Natural killer cell treated with Interleukin-12 subunit alpha and Interleukin-12 subunit beta and Interleukin-15 and Interleukin-18, amount 100 ng/mL, for 72 hours (primary cell): ENCODE results near the gene SCRN2. TPM values are rescaled to one million over a fixed set of nuclear protein-coding genes. Genes with fewer than 3 reads are reported as not detected.

Experiments
- ATAC-seq, 2 donors: fragments of 150-1000 bp; cut with Tn5 transposase in 1 of 2; sonication (Bioruptor Pico), chemical (Tn5 transposase) in 1 of 2; 2 replicates each; pipeline ENCODE4 v1.10.0; 2021
- DNase-seq: peaks from one replicate; pipeline ENCODE4 v3.0.0; 2022; ENCODE audit warnings: low spot score
- H3K27ac Mint-ChIP-seq, 2 donors: 1 replicate in 1 of 2; 2 replicates in 1 of 2; pipeline ENCODE4 v1.8.0; 2022; ENCODE audit warnings: mixed read lengths in 2 of 2, mild to moderate bottlenecking in 1 of 2, moderate library complexity in 1 of 2
- H3K27me3 Mint-ChIP-seq, 2 donors: 1 replicate in 1 of 2; 2 replicates in 1 of 2; pipeline ENCODE4 v1.8.0; 2022; ENCODE audit warnings: mixed read lengths in 2 of 2
- H3K36me3 Mint-ChIP-seq: one replicate; pipeline ENCODE4 v1.8.0; 2022; ENCODE audit warnings: mixed read lengths
- H3K4me1 Mint-ChIP-seq, 2 donors: 1 replicate in 1 of 2; 2 replicates in 1 of 2; pipeline ENCODE4 v1.8.0; 2022; ENCODE audit warnings: low read depth in 2 of 2, mixed read lengths in 2 of 2, mild to moderate bottlenecking in 1 of 2
- H3K4me3 Mint-ChIP-seq: one replicate; pipeline ENCODE4 v1.8.0; 2022; ENCODE audit warnings: mixed read lengths
- H3K9me3 Mint-ChIP-seq: 2 replicates; pipeline ENCODE4 v1.8.0; 2022; ENCODE audit warnings: mixed read lengths
- total RNA-seq, 2 donors: library from RNA; stranded (reverse); gene quantifications; one replicate each; pipeline ENCODE4 v1.2.3, GENCODE V29; 2022

Gene SCRN2
- total RNA-seq, 2 donors from 2014 or later, result 18.1 to 23.5 TPM

DNA sequence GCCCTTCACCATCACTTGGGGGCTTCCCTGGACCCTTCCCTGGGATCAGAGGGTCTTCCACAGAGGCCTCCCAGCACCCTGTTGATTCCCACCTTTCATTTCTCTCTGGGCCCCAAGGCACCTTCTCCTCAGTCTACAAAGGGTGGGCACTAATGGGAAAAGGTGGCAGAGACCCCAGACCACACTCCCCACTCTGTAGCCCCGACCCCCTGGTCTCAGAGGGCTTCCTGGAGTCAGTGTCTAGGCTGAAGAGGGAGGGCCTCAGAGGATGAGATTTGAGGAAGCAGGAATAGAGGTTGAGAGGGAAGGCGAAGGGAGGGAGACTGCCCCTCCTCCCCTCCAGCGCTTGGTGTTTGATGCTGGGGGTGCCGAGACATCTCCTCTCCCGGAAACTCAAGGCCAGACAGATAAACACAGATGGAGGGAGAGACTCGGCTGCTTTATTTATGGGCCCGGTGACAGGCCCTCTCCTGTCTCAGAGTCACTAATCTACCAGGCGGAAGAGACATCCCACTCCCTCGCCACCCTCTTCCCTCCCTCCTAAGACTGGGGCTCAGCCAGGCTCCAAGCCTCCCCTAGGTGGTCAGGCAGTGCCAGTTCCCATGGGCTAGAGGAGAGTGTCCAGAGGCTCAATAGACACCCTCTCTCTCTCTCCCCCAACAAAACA lies 36.4 kb upstream of the SCRN2 start:
- Mint-ChIP-seq H3K4me1 (peaks cover 5 to 21% of the 10 kb centered on the region in 2 donors), H3K36me3 (no peaks in the 10 kb centered on the region), H3K9me3 (no peaks in the 10 kb centered on the region), H3K27me3 (peaks cover 24 to 34% of the 10 kb centered on the region in 2 donors), H3K4me3 (no peak overlapping the region), H3K27ac (peak overlapping the region in 1 of 2 donors; percentile 22)
- no peak for DNase-seq
- ATAC-seq, result no peak

- no peak for DNase-seq
- ATAC-seq, result no peak
- no peak overlapping the region for H3K4me3 Mint-ChIP-seq
- H3K36me3 Mint-ChIP-seq, result no peaks in the 10 kb centered on the region
- H3K9me3 Mint-ChIP-seq, result no peaks in the 10 kb centered on the region
- H3K27me3 Mint-ChIP-seq, result peaks cover 36 to 51% of the 10 kb centered on the region in 2 donors
- H3K4me1 Mint-ChIP-seq, result peaks cover 5 to 27% of the 10 kb centered on the region in 2 donors
- peak overlapping the region in 1 of 2 donors; percentile 72 for H3K27ac Mint-ChIP-seq
Measured at GRCh38 chr17:47875011-47875985, 34.2 kb upstream of the SCRN2 start.

DNA sequence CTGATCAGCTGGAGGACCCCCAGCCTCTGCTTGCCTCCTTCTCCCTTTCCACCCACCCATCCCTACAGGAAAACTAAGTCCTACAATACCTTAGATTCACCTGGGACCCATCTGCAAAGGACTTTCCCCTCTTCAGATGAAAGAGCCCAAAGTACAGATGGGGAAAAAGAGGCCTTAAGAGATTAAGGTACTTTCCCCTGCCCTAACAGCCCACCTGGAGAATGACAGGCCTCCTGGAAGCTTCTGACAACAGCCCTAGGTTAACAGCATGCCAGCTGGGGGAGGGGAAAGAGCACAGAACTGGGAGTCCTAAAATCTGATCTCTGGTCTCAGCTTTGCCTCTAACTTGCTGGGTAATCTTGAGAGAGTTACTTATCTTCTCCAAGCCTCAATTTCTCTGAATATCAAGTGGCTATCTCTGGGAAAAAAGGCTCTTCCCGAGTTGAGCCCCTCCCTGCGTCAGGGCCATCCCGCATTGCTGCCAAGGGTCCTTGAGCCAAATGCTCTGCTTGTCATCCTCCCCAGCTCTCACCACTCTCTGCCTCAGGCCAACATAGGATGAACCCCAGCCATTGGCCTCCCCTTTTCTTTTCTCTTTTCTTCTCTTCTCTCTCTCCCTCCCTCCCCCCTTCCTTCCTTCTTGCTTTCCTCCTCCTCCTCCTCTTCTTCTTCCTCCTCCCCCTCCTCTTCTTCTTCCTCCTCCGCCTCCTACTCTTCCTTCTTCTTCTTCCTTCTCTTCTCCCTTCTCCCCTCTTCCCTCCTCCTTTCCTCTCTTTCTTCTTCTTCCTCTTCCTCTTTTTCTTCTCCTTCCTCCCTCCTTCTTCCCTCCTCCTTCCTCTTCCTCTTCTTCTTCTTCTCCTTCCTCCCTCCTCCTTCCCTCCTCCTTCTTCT lies 32.4 kb upstream of the SCRN2 start:
- ATAC-seq (no peak), DNase-seq (no peak)
- Mint-ChIP-seq H3K27me3 (peaks cover 32 to 43% of the 10 kb centered on the region in 2 donors), H3K27ac (peak overlapping the region in 1 of 2 donors; percentile 80), H3K36me3 (no peaks in the 10 kb centered on the region), H3K4me1 (peaks cover 0 to 24% of the 10 kb centered on the region in 2 donors), H3K4me3 (no peak overlapping the region), H3K9me3 (no peaks in the 10 kb centered on the region)

DNA sequence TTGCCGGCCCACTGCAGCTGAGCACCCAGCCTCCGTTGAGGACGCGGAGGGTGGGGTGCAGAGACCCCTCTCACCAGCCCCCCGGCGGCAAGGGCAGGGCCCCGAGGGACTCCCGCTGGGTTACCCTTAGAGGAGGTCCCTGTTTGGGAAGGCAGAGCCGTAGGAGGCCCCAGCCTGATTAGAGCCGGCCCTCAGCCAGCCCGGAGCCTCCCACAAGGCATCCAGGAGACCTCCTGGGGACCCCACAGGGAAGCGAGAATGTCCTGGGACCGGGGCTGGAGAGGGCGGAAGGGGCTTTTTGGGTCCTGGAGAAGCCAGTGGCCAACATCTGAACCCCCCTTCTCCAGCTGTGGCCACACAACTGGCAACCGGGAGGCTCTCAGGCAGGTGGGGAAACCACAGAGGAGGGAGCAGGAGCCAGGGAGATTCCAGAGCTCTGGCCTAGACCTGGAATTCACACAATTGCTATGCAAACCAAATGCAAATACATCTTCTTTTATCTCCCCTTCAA lies 31.6 kb upstream of the SCRN2 start:
- H3K9me3 Mint-ChIP-seq, result no peaks in the 10 kb centered on the region
- H3K36me3 Mint-ChIP-seq, result no peaks in the 10 kb centered on the region
- no peak overlapping the region for H3K4me3 Mint-ChIP-seq
- H3K27me3 Mint-ChIP-seq, result peaks cover 28 to 43% of the 10 kb centered on the region in 2 donors
- DNase-seq (no peak), ATAC-seq (peak in 1 of 2 donors; percentile 40)
- H3K27ac Mint-ChIP-seq, result peak overlapping the region in 1 of 2 donors; percentile 80
- peaks cover 0 to 21% of the 10 kb centered on the region in 2 donors for H3K4me1 Mint-ChIP-seq

DNA sequence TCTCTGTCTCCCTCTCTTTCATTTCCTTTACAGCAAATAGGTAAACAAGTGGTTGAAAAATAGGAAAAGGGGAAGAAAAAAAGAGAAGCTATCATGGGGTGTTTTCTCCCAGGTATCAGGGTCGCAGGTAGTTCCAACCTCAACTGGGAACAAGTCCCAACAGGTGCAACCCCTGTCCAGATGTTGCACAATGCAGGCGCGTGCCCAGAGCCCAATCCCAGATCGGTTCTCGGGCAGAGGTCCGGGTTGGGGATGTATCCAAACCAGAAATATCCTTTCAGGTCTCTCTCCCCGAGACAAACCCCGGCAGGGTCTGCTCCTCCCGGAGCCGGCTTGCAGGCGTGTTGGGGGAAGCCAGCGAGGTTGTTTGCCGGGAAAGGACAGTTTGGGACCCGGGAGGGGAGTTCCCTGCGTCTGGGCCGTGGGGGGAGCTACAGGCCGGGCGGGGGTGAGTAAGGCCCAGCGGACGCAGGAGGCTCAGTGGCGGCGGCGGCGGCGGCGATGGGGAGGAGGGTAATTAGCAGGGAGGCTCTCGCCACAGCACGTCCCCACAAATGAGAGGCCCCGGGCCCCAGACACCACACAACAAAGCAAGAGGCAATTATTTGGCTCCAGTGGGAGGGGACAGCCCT lies 31.1 kb upstream of the SCRN2 start:
- H3K36me3 Mint-ChIP-seq, result no peaks in the 10 kb centered on the region
- DNase-seq (peak; percentile 81), ATAC-seq (peak; percentile 62 to 86)
- H3K27ac Mint-ChIP-seq, result peak overlapping the region in 1 of 2 donors; percentile 80
- H3K9me3 Mint-ChIP-seq, result no peaks in the 10 kb centered on the region
- peaks cover 0 to 21% of the 10 kb centered on the region in 2 donors for H3K4me1 Mint-ChIP-seq
- peaks cover 28 to 43% of the 10 kb centered on the region in 2 donors for H3K27me3 Mint-ChIP-seq
- no peak overlapping the region for H3K4me3 Mint-ChIP-seq

- ATAC-seq, result no peak
- Mint-ChIP-seq H3K27me3 (peaks cover 32 to 45% of the 10 kb centered on the region in 2 donors), H3K9me3 (no peaks in the 10 kb centered on the region)
Measured at GRCh38 chr17:47871048-47871447, 30.0 kb upstream of the SCRN2 start.

DNA sequence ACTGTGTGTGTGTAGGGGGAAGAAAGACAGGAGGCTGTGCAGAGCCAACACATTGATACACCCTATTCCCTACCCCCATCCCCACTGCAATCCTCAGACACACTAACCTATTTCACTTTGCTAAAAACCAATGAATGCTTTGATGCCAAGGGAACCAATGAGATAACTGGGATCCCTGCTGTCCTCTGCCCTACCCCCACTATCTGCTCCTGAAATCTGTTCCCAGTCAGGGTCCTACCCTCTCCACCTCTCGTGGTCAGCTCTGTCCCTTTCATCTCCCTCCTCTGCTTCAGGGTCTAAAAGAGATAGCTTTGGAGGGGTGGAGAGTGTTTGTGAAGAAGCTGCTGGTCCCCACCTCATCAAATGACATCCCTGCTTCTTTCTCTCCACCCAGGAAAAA lies 29.0 kb upstream of the SCRN2 start:
- no peaks in the 10 kb centered on the region for H3K36me3 Mint-ChIP-seq

More at GRCh38 chr17:47871048-47871447, 30.0 kb upstream of the SCRN2 start:
- no peak overlapping the region for H3K4me3 Mint-ChIP-seq
- no peak for DNase-seq
- H3K36me3 Mint-ChIP-seq, result no peaks in the 10 kb centered on the region
- H3K4me1 Mint-ChIP-seq, result peaks cover 0 to 21% of the 10 kb centered on the region in 2 donors
- peak overlapping the region in 1 of 2 donors; percentile 80 for H3K27ac Mint-ChIP-seq

GRCh38 chr17:47869114-47869513 lies 28.0 kb upstream of the SCRN2 start:
- H3K36me3 Mint-ChIP-seq, result no peaks in the 10 kb centered on the region
- ATAC-seq (no peak), DNase-seq (no peak)
- H3K27ac Mint-ChIP-seq, result no peak overlapping the region
- no peaks in the 10 kb centered on the region for H3K9me3 Mint-ChIP-seq
- H3K4me3 Mint-ChIP-seq, result no peak overlapping the region
- H3K4me1 Mint-ChIP-seq, result peaks cover 0 to 17% of the 10 kb centered on the region in 2 donors
- peaks cover 31 to 34% of the 10 kb centered on the region in 2 donors for H3K27me3 Mint-ChIP-seq

More for the DNA sequence above, 29.0 kb upstream of the SCRN2 start:
- ATAC-seq (no peak), DNase-seq (no peak)
- no peak overlapping the region for H3K4me3 Mint-ChIP-seq
- peaks cover 34 to 39% of the 10 kb centered on the region in 2 donors for H3K27me3 Mint-ChIP-seq
- peaks cover 0 to 21% of the 10 kb centered on the region in 2 donors for H3K4me1 Mint-ChIP-seq
- peak overlapping the region in 1 of 2 donors; percentile 18 for H3K27ac Mint-ChIP-seq
- H3K9me3 Mint-ChIP-seq, result no peaks in the 10 kb centered on the region

- H3K36me3 Mint-ChIP-seq, result no peaks in the 10 kb centered on the region
- H3K4me3 Mint-ChIP-seq, result no peak overlapping the region
- H3K27me3 Mint-ChIP-seq, result peaks cover 24 to 28% of the 10 kb centered on the region in 2 donors
- no peak overlapping the region for H3K27ac Mint-ChIP-seq
- ATAC-seq (no peak), DNase-seq (no peak)
- H3K9me3 Mint-ChIP-seq, result no peaks in the 10 kb centered on the region
- H3K4me1 Mint-ChIP-seq, result peaks cover 0 to 11% of the 10 kb centered on the region in 2 donors
Measured at GRCh38 chr17:47867813-47868533, 26.9 kb upstream of the SCRN2 start.

DNA sequence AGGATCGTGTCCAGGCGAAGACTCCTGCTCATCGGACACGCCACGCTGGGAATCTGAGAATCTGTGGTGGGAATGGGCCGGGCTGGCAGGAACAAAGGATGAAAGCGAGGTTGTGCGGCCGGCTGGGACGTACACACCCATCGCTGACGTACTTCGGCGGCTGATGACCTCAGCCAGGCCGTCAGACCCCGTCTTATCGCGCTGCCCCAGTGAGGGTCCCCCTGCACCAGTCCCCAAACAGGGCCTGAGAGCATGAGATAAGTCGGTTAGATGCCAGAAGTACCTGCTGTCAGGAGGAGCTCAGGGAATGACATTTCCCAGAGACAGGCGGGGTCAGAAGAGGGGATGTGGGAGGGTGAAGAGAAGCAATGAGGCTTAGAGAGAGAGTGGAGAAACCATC lies 25.9 kb upstream of the SCRN2 start:
- ATAC-seq (no peak), DNase-seq (no peak)
- H3K36me3 Mint-ChIP-seq, result no peaks in the 10 kb centered on the region
- no peak overlapping the region for H3K4me3 Mint-ChIP-seq
- H3K9me3 Mint-ChIP-seq, result no peaks in the 10 kb centered on the region
- peaks cover 0 to 10% of the 10 kb centered on the region in 2 donors for H3K4me1 Mint-ChIP-seq
- no peak overlapping the region for H3K27ac Mint-ChIP-seq
- H3K27me3 Mint-ChIP-seq, result peaks cover 21 to 26% of the 10 kb centered on the region in 2 donors

DNA sequence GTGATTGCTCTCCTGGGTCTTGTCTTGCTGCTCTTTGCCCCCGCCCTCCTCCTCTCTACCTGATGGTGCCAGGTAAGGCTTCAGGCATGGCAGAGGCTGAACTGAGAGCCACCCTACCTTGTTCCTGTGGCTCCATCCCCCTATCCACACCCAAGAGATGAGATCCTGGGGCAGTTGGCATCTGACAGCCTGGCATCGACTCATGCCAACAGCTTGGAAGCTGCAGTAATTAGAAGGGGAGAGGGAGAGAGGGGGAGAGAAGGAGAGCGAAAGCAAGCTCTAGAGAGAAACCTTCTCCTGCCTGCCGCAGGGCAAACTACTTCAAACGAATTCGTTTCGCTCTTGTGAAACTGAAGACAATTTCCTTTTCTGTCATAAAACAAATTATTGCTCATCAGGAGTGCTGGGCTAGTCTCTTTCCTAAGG lies 23.7 kb upstream of the SCRN2 start:
- DNase-seq (no peak), ATAC-seq (no peak)
- H3K27ac Mint-ChIP-seq, result peak overlapping the region in 1 of 2 donors; percentile 4
- H3K9me3 Mint-ChIP-seq, result no peaks in the 10 kb centered on the region
- no peaks in the 10 kb centered on the region for H3K36me3 Mint-ChIP-seq
- peaks cover 13 to 20% of the 10 kb centered on the region in 2 donors for H3K27me3 Mint-ChIP-seq
- H3K4me1 Mint-ChIP-seq, result peaks cover 0 to under 1% of the 10 kb centered on the region in 2 donors
- H3K4me3 Mint-ChIP-seq, result no peak overlapping the region
